PC-3 (cell line): ENCODE data around the gene FGFR3.

ENCODE experiments used
- EZH2 ChIP-seq: fragments of 300-600 bp; sonication (generic); IDR thresholded peaks from one replicate; pipeline ENCODE4 v1.6.1; 2017; ENCODE audit warnings: antibody characterized with exemption, mild to moderate bottlenecking, low read length; ENCODE audit not compliant: unreplicated experiment
- EZH2phosphoT487 ChIP-seq: fragments of 300-600 bp; sonication (generic); IDR thresholded peaks from 2 replicates; pipeline ENCODE4 v1.6.1; 2018; ENCODE audit warnings: mild to moderate bottlenecking, antibody characterized with exemption, low read length, borderline replicate concordance
- TF ChIP-seq, protein P1 (sequence below): fragments of 300-600 bp; sonication (generic); conservative IDR thresholded peaks from 2 replicates; pipeline ENCODE4 v1.5.1; 2017; ENCODE audit warnings: antibody characterized with exemption, low read depth, mild to moderate bottlenecking, low read length

DNA sequence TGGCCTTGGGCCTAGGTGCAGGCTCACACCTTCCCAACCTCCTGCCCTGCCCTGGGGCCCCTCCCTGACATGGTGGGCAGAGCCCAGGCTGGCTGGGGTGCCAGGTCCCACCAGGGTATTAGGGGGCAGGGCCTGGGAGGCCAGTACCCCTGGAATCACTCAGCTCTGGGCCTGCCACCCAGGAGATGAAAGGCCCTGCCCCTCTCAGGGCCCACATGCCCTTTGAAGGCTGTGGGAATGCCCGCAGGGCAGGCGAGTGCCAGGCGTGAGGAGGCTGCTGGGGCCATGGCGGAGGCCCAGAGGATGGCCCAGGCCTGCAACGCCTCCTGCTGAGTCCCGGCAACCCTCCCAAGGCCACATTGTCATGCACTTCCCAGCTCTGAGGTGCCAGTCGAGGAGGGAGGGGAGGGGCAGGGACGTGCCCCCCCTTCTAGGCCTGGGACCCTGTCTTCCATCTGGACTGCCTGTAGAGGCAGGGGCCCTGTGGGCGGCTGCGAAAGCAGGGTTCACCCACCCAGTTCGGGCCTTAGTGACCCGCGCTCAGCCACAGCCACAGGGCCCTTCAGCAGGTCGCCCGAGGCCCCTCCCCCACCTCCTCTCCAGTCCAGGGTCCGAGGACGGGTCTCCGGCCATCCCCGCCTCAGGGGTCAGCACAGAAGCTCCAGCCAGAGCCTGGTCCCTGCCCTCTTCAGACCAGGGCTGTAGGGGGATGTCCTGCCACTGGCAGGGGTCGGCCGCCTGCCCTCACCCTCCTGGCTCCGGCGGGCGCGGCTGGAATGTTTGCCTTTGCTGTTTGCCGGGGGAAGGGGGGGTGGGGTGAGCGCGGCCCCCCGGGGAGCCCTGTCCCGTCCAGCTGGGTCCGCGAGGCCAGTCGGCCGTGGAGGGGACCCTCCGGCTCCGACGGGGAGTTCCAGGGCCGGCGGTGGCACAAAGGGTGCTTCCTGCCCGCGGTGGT is 26.7 kb upstream of the FGFR3 start:
- TF ChIP-seq, protein P1, sequence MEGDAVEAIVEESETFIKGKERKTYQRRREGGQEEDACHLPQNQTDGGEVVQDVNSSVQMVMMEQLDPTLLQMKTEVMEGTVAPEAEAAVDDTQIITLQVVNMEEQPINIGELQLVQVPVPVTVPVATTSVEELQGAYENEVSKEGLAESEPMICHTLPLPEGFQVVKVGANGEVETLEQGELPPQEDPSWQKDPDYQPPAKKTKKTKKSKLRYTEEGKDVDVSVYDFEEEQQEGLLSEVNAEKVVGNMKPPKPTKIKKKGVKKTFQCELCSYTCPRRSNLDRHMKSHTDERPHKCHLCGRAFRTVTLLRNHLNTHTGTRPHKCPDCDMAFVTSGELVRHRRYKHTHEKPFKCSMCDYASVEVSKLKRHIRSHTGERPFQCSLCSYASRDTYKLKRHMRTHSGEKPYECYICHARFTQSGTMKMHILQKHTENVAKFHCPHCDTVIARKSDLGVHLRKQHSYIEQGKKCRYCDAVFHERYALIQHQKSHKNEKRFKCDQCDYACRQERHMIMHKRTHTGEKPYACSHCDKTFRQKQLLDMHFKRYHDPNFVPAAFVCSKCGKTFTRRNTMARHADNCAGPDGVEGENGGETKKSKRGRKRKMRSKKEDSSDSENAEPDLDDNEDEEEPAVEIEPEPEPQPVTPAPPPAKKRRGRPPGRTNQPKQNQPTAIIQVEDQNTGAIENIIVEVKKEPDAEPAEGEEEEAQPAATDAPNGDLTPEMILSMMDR = no peak
- TF ChIP-seq EZH2 (no peak), EZH2phosphoT487 (no peak)
